Measurements from ENCODE around the gene CAPN9. TPM values are rescaled to one million over a fixed set of nuclear protein-coding genes. Genes with fewer than 3 reads are reported as not detected.
"Not testable (repeated sequence)": the region's sequence is repeated elsewhere in the genome, so short reads cannot be mapped to it uniquely, and the experiment has no call there.

Gene CAPN9
- total RNA-seq, 6 experiments from 2014 or later = not detected

DNA sequence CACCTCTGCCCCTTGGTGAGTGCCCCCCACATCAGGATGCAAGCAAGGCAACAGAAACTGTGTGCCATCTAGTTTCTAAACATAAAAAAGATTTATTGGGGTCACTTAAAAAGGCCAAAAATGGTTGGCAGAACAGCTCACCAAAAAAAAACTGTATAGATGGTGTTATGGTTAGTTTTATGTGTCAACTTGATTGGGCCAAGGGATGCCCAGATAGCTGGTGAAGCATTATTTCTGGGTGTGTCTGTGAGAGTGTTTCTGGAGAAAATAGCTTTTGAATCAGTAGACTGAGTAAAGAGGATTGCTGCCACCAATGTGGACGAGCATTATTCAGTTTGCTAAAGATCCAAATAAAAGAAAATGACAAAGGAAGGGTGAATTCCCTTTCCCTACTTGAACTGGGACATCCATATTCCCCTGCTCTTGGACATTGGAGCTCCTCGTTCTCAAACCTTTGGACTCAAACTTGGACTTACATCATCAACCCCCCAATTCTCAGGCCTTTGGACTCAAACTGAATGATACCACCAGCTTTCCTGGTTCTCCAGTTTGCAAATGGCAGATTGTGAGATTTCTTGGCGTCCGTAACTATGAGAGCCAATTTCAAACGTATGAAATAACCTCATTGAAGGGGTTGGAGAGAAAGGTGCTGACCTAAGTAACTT lies 16.9 kb downstream of the CAPN9 start:
- intact Hi-C loops (cut with DNase I) = no loop called here
- no peaks in the 10 kb centered on the region for H3K27me3 ChIP-seq
- TF ChIP-seq POLR2A (IDR thresholded peaks at IDR 0.05) (no peak), CTCF (IDR thresholded peaks at IDR 0.05) (no peak)
- H3K4me3 ChIP-seq = no peak overlapping the region
- ATAC-seq = peak in 1 of 4 donors; percentile 38
- no peaks in the 10 kb centered on the region for H3K36me3 ChIP-seq
- no peaks in the 10 kb centered on the region for H3K9me3 ChIP-seq
- no peaks in the 10 kb centered on the region for H3K4me1 ChIP-seq
- WGBS (ENCODE audit: insufficient coverage, low coverage, low lambda C conversion rate, missing lambda C conversion rate) = 55% methylated on average over 5 of the region's 5 CpGs
- H3K27ac ChIP-seq = no peak overlapping the region
- DNase-seq = no peak

DNA sequence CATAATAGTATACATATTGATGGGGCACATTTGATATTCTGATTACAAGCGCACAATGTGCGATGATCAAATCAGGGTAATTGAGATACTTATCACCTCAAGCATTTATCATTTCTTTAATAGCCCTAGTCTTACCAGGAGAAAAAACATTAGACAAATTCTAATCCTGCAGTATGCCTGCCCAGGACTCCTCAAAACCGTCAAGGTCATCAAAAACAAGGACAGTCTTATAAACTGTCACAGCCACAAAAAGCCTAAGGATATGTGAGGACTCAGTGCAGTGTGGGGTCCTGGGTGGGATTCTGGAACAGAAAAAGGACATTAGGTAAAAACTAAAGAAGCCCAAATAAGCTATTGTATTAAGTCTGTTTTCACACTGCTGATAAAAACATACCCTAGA lies 19.1 kb downstream of the CAPN9 start:
- no peaks in the 10 kb centered on the region for H3K9me3 ChIP-seq
- intact Hi-C loops (cut with DNase I) = no loop called here
- ATAC-seq (no peak), DNase-seq (no peak)
- TF ChIP-seq CTCF (IDR thresholded peaks at IDR 0.05) = no peak
- no peak for TF ChIP-seq POLR2A (IDR thresholded peaks at IDR 0.05)
- H3K4me3 ChIP-seq = no peak overlapping the region
- H3K27ac ChIP-seq = no peak overlapping the region
- H3K27me3 ChIP-seq = no peaks in the 10 kb centered on the region
- WGBS (ENCODE audit: insufficient coverage, low coverage, low lambda C conversion rate, missing lambda C conversion rate) = 84% methylated on average over 3 of the region's 3 CpGs
- no peaks in the 10 kb centered on the region for H3K4me1 ChIP-seq
- H3K36me3 ChIP-seq = no peaks in the 10 kb centered on the region

- ATAC-seq; H3K36me3 ChIP-seq; H3K27me3 ChIP-seq; DNase-seq; H3K9me3 ChIP-seq; H3K4me3 ChIP-seq; H3K27ac ChIP-seq; intact Hi-C loops (cut with DNase I): not testable (repeated sequence)
- H3K4me1 ChIP-seq = peaks cover 0 to 11% (median 5%) of the 10 kb centered on the region in 4 donors
- WGBS (ENCODE audit: insufficient coverage, low coverage, low lambda C conversion rate, missing lambda C conversion rate) = 81% methylated on average over 8 of the region's 8 CpGs
Observed at GRCh38 chr1:230767859-230768612, 20.8 kb downstream of the CAPN9 start.

DNA sequence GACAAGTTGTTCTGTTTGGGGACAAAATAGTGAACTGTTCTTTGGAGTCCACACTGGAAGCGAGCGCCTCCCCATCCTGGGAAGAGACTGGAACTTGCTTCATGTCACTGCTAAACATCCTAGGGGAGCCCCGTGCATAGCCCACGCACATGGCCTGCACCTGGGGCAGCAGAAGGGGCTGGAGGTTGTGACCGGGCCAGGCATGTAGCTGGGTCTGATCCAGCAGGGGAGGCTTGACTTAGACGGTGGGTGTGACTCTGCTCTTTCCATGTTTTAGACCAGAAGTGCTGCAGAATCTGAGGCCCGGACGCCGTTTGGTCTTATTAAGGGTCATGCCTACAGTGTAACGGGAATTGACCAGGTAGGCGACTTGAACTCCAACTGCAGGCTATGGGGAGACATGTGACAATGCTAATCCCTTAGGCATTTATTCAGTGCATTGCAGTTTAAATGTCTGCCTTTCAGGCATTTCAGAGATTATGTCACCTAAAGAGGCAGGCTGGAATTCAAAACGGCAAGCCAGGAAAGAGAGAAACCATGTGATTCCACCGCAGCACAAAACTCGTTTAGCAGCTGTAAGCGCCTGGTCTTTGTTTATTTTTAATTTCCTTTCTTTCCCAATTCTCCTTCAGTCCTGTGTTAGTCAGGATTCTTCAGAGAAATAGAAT lies 21.8 kb downstream of the CAPN9 start:
- no peak for DNase-seq
- TF ChIP-seq POLR2A (IDR thresholded peaks at IDR 0.05) = no peak
- no peak for TF ChIP-seq CTCF (IDR thresholded peaks at IDR 0.05)
- Histone ChIP-seq H3K9me3 (no peaks in the 10 kb centered on the region), H3K27me3 (no peaks in the 10 kb centered on the region), H3K4me1 (peaks cover 0 to 15% (median 5%) of the 10 kb centered on the region in 4 donors), H3K36me3 (no peaks in the 10 kb centered on the region), H3K27ac (no peak overlapping the region), H3K4me3 (no peak overlapping the region)
- ATAC-seq = no peak
- WGBS (ENCODE audit: insufficient coverage, low coverage, low lambda C conversion rate, missing lambda C conversion rate) = 71% methylated on average over 13 of the region's 15 CpGs
- intact Hi-C loops (cut with DNase I) = no loop called here

DNA sequence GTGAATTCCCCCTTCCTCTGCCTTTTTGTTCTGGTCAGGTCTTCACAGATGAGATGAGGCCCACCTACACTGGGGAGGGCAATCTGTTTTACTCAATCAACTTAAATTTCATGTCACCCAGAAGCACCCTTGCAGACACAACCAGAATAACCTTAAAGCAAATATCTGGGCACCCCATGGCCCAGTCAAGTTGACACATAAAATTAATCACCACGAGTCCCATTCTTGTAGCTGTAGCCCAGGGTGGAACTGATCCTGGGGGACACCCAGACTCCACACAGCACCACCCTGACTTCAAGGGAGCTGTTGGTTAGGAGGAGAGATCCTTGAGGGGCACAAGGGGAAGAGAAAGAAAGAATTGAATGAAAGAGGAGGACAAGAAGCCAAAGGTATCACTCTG lies 23.1 kb downstream of the CAPN9 start:
- Histone ChIP-seq H3K36me3 (no peaks in the 10 kb centered on the region), H3K27me3 (no peaks in the 10 kb centered on the region), H3K4me3 (no peak overlapping the region), H3K27ac (no peak overlapping the region), H3K4me1 (peaks cover 0 to 15% (median 5%) of the 10 kb centered on the region in 4 donors), H3K9me3 (no peaks in the 10 kb centered on the region)
- DNase-seq (no peak), ATAC-seq (no peak)
- TF ChIP-seq CTCF (IDR thresholded peaks at IDR 0.05) = no peak
- no peak for TF ChIP-seq POLR2A (IDR thresholded peaks at IDR 0.05)
- WGBS (ENCODE audit: insufficient coverage, low coverage, low lambda C conversion rate, missing lambda C conversion rate) = 44% methylated on average over 1 of the region's 1 CpG
- intact Hi-C loops (cut with DNase I) = loop anchor here (5.0 to 10.0 kb wide), 3 partner anchors 56 to 138 kb away; partner anchors contain the start of gene AGT (in 1 of the 2)
